ENCODE measurements around the gene KRT74. TPM values are rescaled to one million over a fixed set of nuclear protein-coding genes. Genes with fewer than 3 reads are reported as not detected.

Gene KRT74
- total RNA-seq, 1 donor from 2014 or later, result not detected

GRCh38 chr12:52551216-52551865, 22.3 kb downstream of the KRT74 start:
- intact Hi-C loops (cut with DNase I), result no loop called here
- DNase-seq (no peak), ATAC-seq (ENCODE audit: poor library complexity) (peak; percentile 87)

GRCh38 chr12:52546126-52546525, 27.5 kb downstream of the KRT74 start:
- DNase-seq, result no peak
- intact Hi-C loops (cut with DNase I), result no loop called here
- no peak for ATAC-seq (ENCODE audit: poor library complexity)

- DNase-seq (peak; percentile 50), ATAC-seq (ENCODE audit: poor library complexity) (peak; percentile 77)
- intact Hi-C loops (cut with DNase I), result no loop called here
These were observed 29.4 kb downstream of the KRT74 start for GRCh38 chr12:52543985-52544883.

GRCh38 chr12:52542785-52543318, 30.8 kb downstream of the KRT74 start:
- intact Hi-C loops (cut with DNase I), result no loop called here
- no peak for ATAC-seq (ENCODE audit: poor library complexity)

GRCh38 chr12:52542157-52542556, 31.5 kb downstream of the KRT74 start:
- DNase-seq (no peak), ATAC-seq (ENCODE audit: poor library complexity) (no peak)
- intact Hi-C loops (cut with DNase I), result no loop called here

More at GRCh38 chr12:52542785-52543318, 30.8 kb downstream of the KRT74 start:
- DNase-seq, result no peak

- no peak for DNase-seq
- no peak for ATAC-seq (ENCODE audit: poor library complexity)
- intact Hi-C loops (cut with DNase I), result no loop called here
These were observed 31.9 kb downstream of the KRT74 start for GRCh38 chr12:52541709-52542108.

- intact Hi-C loops (cut with DNase I), result no loop called here
- no peak for DNase-seq
- no peak for ATAC-seq (ENCODE audit: poor library complexity)
These were observed 33.1 kb downstream of the KRT74 start for GRCh38 chr12:52540531-52540930.

GRCh38 chr12:52539821-52540173, 33.8 kb downstream of the KRT74 start:
- ATAC-seq (ENCODE audit: poor library complexity), result no peak
- intact Hi-C loops (cut with DNase I), result no loop called here
- DNase-seq, result no peak

- DNase-seq, result no peak
- no peak for ATAC-seq (ENCODE audit: poor library complexity)
- intact Hi-C loops (cut with DNase I), result no loop called here
These were observed 34.4 kb downstream of the KRT74 start for GRCh38 chr12:52539083-52539820.

GRCh38 chr12:52537101-52537500, 36.5 kb downstream of the KRT74 start:
- DNase-seq, result no peak
- no peak for ATAC-seq (ENCODE audit: poor library complexity)
- intact Hi-C loops (cut with DNase I), result no loop called here

- ATAC-seq (ENCODE audit: poor library complexity) (no peak), DNase-seq (no peak)
- intact Hi-C loops (cut with DNase I), result no loop called here
These were observed 38.1 kb downstream of the KRT74 start for GRCh38 chr12:52535574-52535973.

GRCh38 chr12:52534482-52534881, 39.2 kb downstream of the KRT74 start:
- DNase-seq, result no peak
- intact Hi-C loops (cut with DNase I), result no loop called here
- ATAC-seq (ENCODE audit: poor library complexity), result no peak

GRCh38 chr12:52533686-52534470, 39.8 kb downstream of the KRT74 start:
- intact Hi-C loops (cut with DNase I), result no loop called here
- ATAC-seq (ENCODE audit: poor library complexity) (no peak), DNase-seq (no peak)

GRCh38 chr12:52532636-52533035, 41.0 kb downstream of the KRT74 start:
- intact Hi-C loops (cut with DNase I), result no loop called here
- no peak for ATAC-seq (ENCODE audit: poor library complexity)
- no peak for DNase-seq

- DNase-seq, result no peak
- intact Hi-C loops (cut with DNase I), result no loop called here
- peak; percentile 36 for ATAC-seq (ENCODE audit: poor library complexity)
These were observed 41.9 kb downstream of the KRT74 start for GRCh38 chr12:52531566-52532300.

- no peak for DNase-seq
- intact Hi-C loops (cut with DNase I), result no loop called here
- no peak for ATAC-seq (ENCODE audit: poor library complexity)
These were observed 42.7 kb downstream of the KRT74 start for GRCh38 chr12:52530905-52531304.

GRCh38 chr12:52530366-52530765, 43.3 kb downstream of the KRT74 start:
- DNase-seq (no peak), ATAC-seq (ENCODE audit: poor library complexity) (no peak)
- intact Hi-C loops (cut with DNase I), result no loop called here

- intact Hi-C loops (cut with DNase I), result no loop called here
- DNase-seq (no peak), ATAC-seq (ENCODE audit: poor library complexity) (no peak)
These were observed 43.8 kb downstream of the KRT74 start for GRCh38 chr12:52529846-52530245.

Data from Right ventricle myocardium superior (tissue), 1 donor.